Testis (tissue), 3 donors: Measurements from ENCODE around the gene OAS2. TPM values are rescaled to one million over a fixed set of nuclear protein-coding genes. Genes with fewer than 3 reads are reported as not detected.

ENCODE experiments used
- DNase-seq: peaks from one replicate; pipeline ENCODE4 v3.0.0-alpha.2; 2019
- H3K27ac ChIP-seq, 2 donors: fragments of 200-600 bp; sonication (generic); one replicate each; pipeline ENCODE4 v1.5.1; 2019
- H3K27me3 ChIP-seq: fragments of 200-600 bp; sonication (generic); one replicate; pipeline ENCODE4 v1.5.1; 2019
- H3K36me3 ChIP-seq: fragments of 200-600 bp; sonication (generic); one replicate; pipeline ENCODE4 v1.5.1; 2017; ENCODE audit warnings: low read depth; ENCODE audit errors: missing control alignments
- H3K4me1 ChIP-seq: fragments of 200-600 bp; sonication (generic); one replicate; pipeline ENCODE4 v1.5.1; 2019
- H3K4me3 ChIP-seq, 2 donors: fragments of 200-600 bp; sonication (generic); one replicate each; pipeline ENCODE4 v1.5.1; 2017 to 2019
- H3K9me3 ChIP-seq: fragments of 200-600 bp; sonication (generic); one replicate; pipeline ENCODE4 v1.5.1; 2017
- CTCF ChIP-seq, 3 experiments: fragments of 450-650 bp in 2 of 3; fragments of 200-600 bp in 1 of 3; sonication (generic) in 1 of 3; IDR thresholded peaks; one replicate each; pipeline ENCODE4 v1.5.1; 2016 to 2019; ENCODE audit warnings: antibody characterized with exemption in 3 of 3, mild to moderate bottlenecking in 2 of 3, moderate library complexity in 1 of 3
- POLR2A ChIP-seq: fragments of 450-650 bp; IDR thresholded peaks from one replicate; pipeline ENCODE4 v1.6.1; 2017; ENCODE audit warnings: antibody characterized with exemption, mild to moderate bottlenecking, moderate library complexity
- WGBS, 2 donors: methylation state at CpG; one replicate each; pipeline ENCODE4 v1.1.5; 2018; 5-methylcytosine and 5-hydroxymethylcytosine counted together
- intact Hi-C: fragments of 100-400 bp; cut with DNase I; formaldehyde crosslinking; loops from one replicate; pipeline ENCODE4 v1.15.1; 2023; ENCODE audit warnings: low total_unique reads
- polyA plus RNA-seq: library from polyadenylated mRNA; stranded (reverse); fragments of 350-450 nt; fragmentation: Illumina TruSeq; extraction: RNeasy Lipid Tissue Mini Kit (QIAGEN cat#74804); gene quantifications from one replicate; pipeline ENCODE4 v1.2.3, GENCODE V29; 2014; ENCODE audit warnings: low read depth, low replicate concordance; ENCODE audit not compliant: insufficient read depth
- total RNA-seq, 2 donors: library from RNA; depleted of rRNA; stranded (reverse); fragments of >200 nt; gene quantifications; one replicate each; pipeline ENCODE4 v1.2.3, GENCODE V29; 2016

Gene OAS2
- total and polyA plus RNA-seq, 3 donors from 2014 or later: 3.2 to 9.0 (median 3.5) TPM

- DNase-seq: no peak
- no peak overlapping the region for H3K4me3 ChIP-seq
- no peak overlapping the region for H3K27ac ChIP-seq
- H3K9me3 ChIP-seq: no peaks in the 10 kb centered on the region
- no peaks in the 10 kb centered on the region for H3K27me3 ChIP-seq
- no peaks in the 10 kb centered on the region for H3K4me1 ChIP-seq
- intact Hi-C loops: no loop called here
- WGBS, 2 donors: 82 to 83% methylated on average over 4 of the region's 4 CpGs
- TF ChIP-seq CTCF (IDR thresholded peaks at IDR 0.05): no peak
- TF ChIP-seq POLR2A: no peak
- H3K36me3 ChIP-seq: no peaks in the 10 kb centered on the region
Measured at GRCh38 chr12:112964915-112965314, 13.4 kb upstream of the OAS2 start.

GRCh38 chr12:112965643-112966042, 12.7 kb upstream of the OAS2 start:
- H3K27me3 ChIP-seq: no peaks in the 10 kb centered on the region
- no peaks in the 10 kb centered on the region for H3K4me1 ChIP-seq
- no peak for DNase-seq
- H3K9me3 ChIP-seq: no peaks in the 10 kb centered on the region
- intact Hi-C loops: no loop called here
- H3K4me3 ChIP-seq: no peak overlapping the region
- H3K36me3 ChIP-seq: no peaks in the 10 kb centered on the region
- no peak overlapping the region for H3K27ac ChIP-seq
- TF ChIP-seq CTCF (IDR thresholded peaks at IDR 0.05) (no peak), POLR2A (no peak)
- 85 to 86% methylated on average over 15 of the region's 15 CpGs for WGBS, 2 donors

GRCh38 chr12:112967306-112967705, 11.0 kb upstream of the OAS2 start:
- Histone ChIP-seq H3K4me3 (no peak overlapping the region), H3K27me3 (no peaks in the 10 kb centered on the region), H3K27ac (no peak overlapping the region), H3K9me3 (no peaks in the 10 kb centered on the region), H3K4me1 (no peaks in the 10 kb centered on the region), H3K36me3 (no peaks in the 10 kb centered on the region)
- TF ChIP-seq POLR2A (no peak), CTCF (IDR thresholded peaks at IDR 0.05) (no peak)
- WGBS, 2 donors: 93 to 96% methylated on average over 9 of the region's 9 CpGs
- intact Hi-C loops: no loop called here
- no peak for DNase-seq

- no peak for DNase-seq
- H3K4me3 ChIP-seq: no peak overlapping the region
- no peaks in the 10 kb centered on the region for H3K4me1 ChIP-seq
- 97 to 100% methylated on average over 1 to 7 of the region's 7 CpGs for WGBS, 2 donors
- no peaks in the 10 kb centered on the region for H3K36me3 ChIP-seq
- intact Hi-C loops: no loop called here
- H3K27ac ChIP-seq: no peak overlapping the region
- no peaks in the 10 kb centered on the region for H3K27me3 ChIP-seq
- TF ChIP-seq POLR2A: no peak
- TF ChIP-seq CTCF (IDR thresholded peaks at IDR 0.05): no peak
- no peaks in the 10 kb centered on the region for H3K9me3 ChIP-seq
Measured at GRCh38 chr12:112967858-112968257, 10.5 kb upstream of the OAS2 start.

GRCh38 chr12:112969547-112970306, 8.6 kb upstream of the OAS2 start:
- DNase-seq: no peak
- Histone ChIP-seq H3K27ac (no peak overlapping the region), H3K4me1 (no peaks in the 10 kb centered on the region), H3K9me3 (no peaks in the 10 kb centered on the region), H3K27me3 (no peaks in the 10 kb centered on the region), H3K4me3 (no peak overlapping the region), H3K36me3 (no peaks in the 10 kb centered on the region)
- 92 to 94% methylated on average over 6 to 8 of the region's 8 CpGs for WGBS, 2 donors
- TF ChIP-seq CTCF (IDR thresholded peaks at IDR 0.05) (no peak), POLR2A (no peak)
- intact Hi-C loops: no loop called here
